Endothelial cell of hepatic sinusoid (primary cell): ENCODE measurements around the gene BPTF.
"Not testable (repeated sequence)": the region's sequence is repeated elsewhere in the genome, so short reads cannot be mapped to it uniquely, and the experiment has no call there.

Experiments
- in situ Hi-C: cut with HindIII; loops from 2 replicates; pipeline ENCODE4 v1.10.0; 2017; ENCODE audit warnings: low sequenced_read_pairs

BPTF gene

GRCh38 chr17:67999291-67999911, 174.1 kb downstream of the BPTF start:
- in situ Hi-C loops, result no loop called here

- in situ Hi-C loops, result loop anchor here (10.0 kb wide), 1 partner anchor 49 kb away; no protein-coding TSS in a partner anchor
Measured at GRCh38 chr17:68004201-68004600, 178.9 kb downstream of the BPTF start.

- in situ Hi-C loops, result loop anchor here (10.0 kb wide), 1 partner anchor 52 kb away; no protein-coding TSS in a partner anchor
Measured at GRCh38 chr17:68006797-68007196, 181.5 kb downstream of the BPTF start.

GRCh38 chr17:68011199-68011665, 185.9 kb downstream of the BPTF start:
- in situ Hi-C loops, result no loop called here

GRCh38 chr17:68013385-68013784, 188.1 kb downstream of the BPTF start:
- in situ Hi-C loops, result no loop called here

- in situ Hi-C loops, result no loop called here
Measured at GRCh38 chr17:68015081-68015723, 189.9 kb downstream of the BPTF start.

GRCh38 chr17:68016838-68017237, 191.5 kb downstream of the BPTF start:
- in situ Hi-C loops, result no loop called here

- in situ Hi-C loops, result not testable (repeated sequence)
Measured at GRCh38 chr17:68018493-68018892, 193.2 kb downstream of the BPTF start.

GRCh38 chr17:68019336-68019674, 194.0 kb downstream of the BPTF start:
- in situ Hi-C loops, result no loop called here

- in situ Hi-C loops, result no loop called here
Measured at GRCh38 chr17:68019675-68020408, 194.5 kb downstream of the BPTF start.

- in situ Hi-C loops, result no loop called here
Measured at GRCh38 chr17:68020409-68020756, 195.1 kb downstream of the BPTF start.

- in situ Hi-C loops, result not testable (repeated sequence)
Measured at GRCh38 chr17:68020791-68021190, 195.5 kb downstream of the BPTF start.

GRCh38 chr17:68021963-68022362, 196.7 kb downstream of the BPTF start:
- in situ Hi-C loops, result no loop called here

- in situ Hi-C loops, result not testable (repeated sequence)
Measured at GRCh38 chr17:68022547-68022946, 197.2 kb downstream of the BPTF start.

GRCh38 chr17:68029512-68030215, 204.4 kb downstream of the BPTF start:
- in situ Hi-C loops, result no loop called here
